A549 (cell line): ENCODE results near the gene PLOD3. TPM values are rescaled to one million over a fixed set of nuclear protein-coding genes. Genes with fewer than 3 reads are reported as not detected.

ENCODE experiments used
- ATAC-seq, 2 experiments: fragments of 200-7000 bp in 1 of 2; fragments of >200 bp in 1 of 2; cut with Nextera tagmentation in 1 of 2; cut with Tn5 transposase in 1 of 2; 3 replicates each; pipeline versions ENCODE4 v1.8.0 to v1.9.1; 2018 to 2020; ENCODE audit warnings: mild to moderate bottlenecking in 1 of 2, moderate library complexity in 1 of 2
- CTCF ChIA-PET: fragments of 300-600 bp; sonication (Branson Sonifier 250); formaldehyde crosslinking; extraction: SDS; loops from one replicate; lab custom pipeline; 2021; ENCODE audit warnings: antibody characterized with exemption, inconsistent platforms; lab: Yijun Ruan, JAX
- POLR2A ChIA-PET: fragments of 350-600 bp; formaldehyde crosslinking; extraction: SDS; loops from one replicate; lab custom pipeline; 2021; ENCODE audit warnings: antibody characterized with exemption, inconsistent platforms; lab: Yijun Ruan, JAX
- DNase-seq, 2 experiments: peaks; one replicate each; pipeline versions ENCODE4 v3.0.0 to v3.0.0-alpha.2; 2011 to 2016; ENCODE audit warnings: low read depth in 1 of 2, low spot score in 1 of 2
- FAIRE-seq: peaks from 2 replicates; lab custom pipeline; 2011; peaks lifted over from hg19 to GRCh38; lab: Jason Lieb, UNC
- H3K27ac ChIP-seq, 2 experiments: fragments of >200 bp; sonication (Bioruptor Twin); formaldehyde crosslinking; 3 replicates each; pipeline ENCODE4 v1.5.1; 2016 to 2017
- H3K4me1 ChIP-seq: fragments of >200 bp; sonication (Bioruptor Twin); formaldehyde crosslinking; 3 replicates; pipeline ENCODE4 v1.6.1; 2016
- H3K4me2 ChIP-seq: fragments of >200 bp; sonication (Bioruptor Twin); formaldehyde crosslinking; 3 replicates; pipeline ENCODE4 v1.6.1; 2016
- H3K4me3 ChIP-seq: fragments of >200 bp; sonication (Bioruptor Twin); formaldehyde crosslinking; 3 replicates; pipeline ENCODE4 v1.5.1; 2016
- H3K9me3 ChIP-seq: fragments of >200 bp; sonication (Bioruptor Twin); formaldehyde crosslinking; 3 replicates; pipeline ENCODE4 v1.6.1; 2016
- CBX2 ChIP-seq: fragments of 200-600 bp; sonication (generic); IDR thresholded peaks from 2 replicates; pipeline ENCODE4 v1.6.1; 2016; ENCODE audit warnings: low read depth, mild to moderate bottlenecking, borderline replicate concordance
- CEBPB ChIP-seq, 2 experiments: fragments of >200 bp in 1 of 2; sonication (Bioruptor Twin) in 1 of 2; formaldehyde crosslinking in 1 of 2; IDR thresholded peaks; 2 replicates each; pipeline ENCODE4 v1.6.1; 2012 to 2016
- CHD4 ChIP-seq: fragments of 200-600 bp; sonication (generic); IDR thresholded peaks from 2 replicates; pipeline ENCODE4 v1.6.1; 2016; ENCODE audit warnings: antibody characterized with exemption, mild to moderate bottlenecking, borderline replicate concordance
- EHMT2 ChIP-seq: fragments of 200-600 bp; sonication (generic); IDR thresholded peaks from 2 replicates; pipeline ENCODE4 v1.6.1; 2016; ENCODE audit warnings: antibody characterized with exemption, low read depth, mild to moderate bottlenecking, moderate library complexity
- EP300 ChIP-seq, 2 experiments: fragments of >200 bp; sonication (Bioruptor Twin); formaldehyde crosslinking; IDR thresholded peaks; 2 replicates in 1 of 2; 3 replicates in 1 of 2; pipeline ENCODE4 v1.6.1; 2016 to 2017
- GATA3 ChIP-seq: IDR thresholded peaks from 2 replicates; pipeline ENCODE4 v1.6.1; 2012; ENCODE audit warnings: borderline replicate concordance
- HOXA7 ChIP-seq: fragments of 250-450 bp; sonication (Bioruptor Pico); IDR thresholded peaks from 2 replicates; pipeline ENCODE4 v1.5.0; 2020; ENCODE audit warnings: mild to moderate bottlenecking, moderate library complexity
- HOXB13 ChIP-seq: fragments of 250-450 bp; sonication (Bioruptor Pico); IDR thresholded peaks from 2 replicates; pipeline ENCODE4 v1.5.0; 2020; ENCODE audit warnings: low read depth, mild to moderate bottlenecking, moderate library complexity
- JUN ChIP-seq, 2 experiments: fragments of >200 bp; sonication (Bioruptor Twin); formaldehyde crosslinking; IDR thresholded peaks; 2 replicates in 1 of 2; 3 replicates in 1 of 2; pipeline ENCODE4 v1.6.1; 2016 to 2017
- JUNB ChIP-seq: fragments of >200 bp; sonication (Bioruptor Twin); formaldehyde crosslinking; IDR thresholded peaks from 2 replicates; pipeline ENCODE4 v1.6.1; 2016
- MAZ ChIP-seq: fragments of 150-350 bp; IDR thresholded peaks from 2 replicates; pipeline ENCODE4 v1.6.1; 2014; ENCODE audit warnings: antibody characterized with exemption, low read depth, low read length, borderline replicate concordance
- NFE2L2 ChIP-seq: fragments of 150-350 bp; conservative IDR thresholded peaks from 2 replicates; pipeline ENCODE4 v1.6.1; 2014; ENCODE audit warnings: low read length
- NPAS2 ChIP-seq: fragments of 250-450 bp; sonication (Bioruptor Pico); IDR thresholded peaks from 2 replicates; pipeline ENCODE4 v1.8.0; 2022; ENCODE audit warnings: mild to moderate bottlenecking, moderate library complexity, borderline replicate concordance
- PHF8 ChIP-seq: fragments of 200-600 bp; sonication (generic); IDR thresholded peaks from 2 replicates; pipeline ENCODE4 v1.6.1; 2016; ENCODE audit warnings: low read depth, mild to moderate bottlenecking, antibody characterized with exemption, moderate library complexity, borderline replicate concordance
- POLR2A ChIP-seq: IDR thresholded peaks from 2 replicates; pipeline ENCODE4 v1.6.1; 2012; ENCODE audit warnings: mild to moderate bottlenecking, low read length
- RAD21 ChIP-seq, 2 experiments: fragments of >200 bp in 1 of 2; sonication (Bioruptor Twin) in 1 of 2; formaldehyde crosslinking in 1 of 2; IDR thresholded peaks in 1 of 2; conservative IDR thresholded peaks in 1 of 2; 2 replicates in 1 of 2; 3 replicates in 1 of 2; pipeline ENCODE4 v1.6.1; 2012 to 2018; ENCODE audit warnings: inconsistent platforms in 1 of 2
- RCOR1 ChIP-seq: fragments of 150-350 bp; IDR thresholded peaks from 2 replicates; pipeline ENCODE4 v1.6.1; 2014; ENCODE audit warnings: antibody characterized with exemption, low read length, low read depth
- RNF2 ChIP-seq: fragments of 200-600 bp; sonication (generic); IDR thresholded peaks from 2 replicates; pipeline ENCODE4 v1.6.1; 2016; ENCODE audit warnings: low read depth, mild to moderate bottlenecking, antibody characterized with exemption, moderate library complexity, borderline replicate concordance
- SREBF2 ChIP-seq: fragments of 450-650 bp; IDR thresholded peaks from 2 replicates; pipeline ENCODE4 v1.6.1; 2014; ENCODE audit warnings: mild to moderate bottlenecking, moderate library complexity
- TFCP2L1 ChIP-seq: fragments of 250-450 bp; sonication (Bioruptor Pico); IDR thresholded peaks from 2 replicates; pipeline ENCODE4 v1.5.0; 2021; ENCODE audit warnings: mild to moderate bottlenecking
- TP53 ChIP-seq: fragments of 250-450 bp; sonication (Bioruptor Pico); IDR thresholded peaks from 2 replicates; pipeline ENCODE4 v1.5.0; 2021; ENCODE audit warnings: mild to moderate bottlenecking, moderate library complexity
- ZC3H11A ChIP-seq: fragments of 450-650 bp; IDR thresholded peaks from 2 replicates; pipeline ENCODE4 v1.6.1; 2014; ENCODE audit warnings: antibody characterized with exemption, mild to moderate bottlenecking
- WGBS: methylation state at CpG from one replicate; pipeline ENCODE4 v1.1.6; 2017; ENCODE audit errors: missing lambda C conversion rate; 5-methylcytosine and 5-hydroxymethylcytosine counted together
- polyA plus RNA-seq, 4 experiments: library from polyadenylated mRNA; depleted of rRNA in 3 of 4; stranded (reverse); fragments of >200 nt; fragmentation: RNase III in 1 of 4; extraction: RNeasy Plus Mini Kit Qiagen cat#74134 plus additional on column Dnase treatment in 1 of 4; gene quantifications; 2 replicates in 3 of 4; 3 replicates in 1 of 4; pipeline ENCODE4 v1.2.3, GENCODE V29; 2011 to 2017
- TF ChIP-seq, protein P1 (sequence below): fragments of >200 bp; sonication (Bioruptor Twin); formaldehyde crosslinking; IDR thresholded peaks from 3 replicates; pipeline ENCODE4 v1.5.1; 2016
- TF ChIP-seq, protein P2 (sequence below): fragments of 250-450 bp; sonication (Bioruptor Pico); IDR thresholded peaks from 2 replicates; pipeline ENCODE4 v1.5.0; 2020; ENCODE audit warnings: low read depth, mild to moderate bottlenecking, moderate library complexity
- TF ChIP-seq, protein P3 (sequence below): fragments of 150-350 bp; IDR thresholded peaks from 2 replicates; pipeline ENCODE4 v1.6.1; 2014; ENCODE audit warnings: low read depth, mild to moderate bottlenecking, low read length
- TF ChIP-seq, protein P4 (sequence below): fragments of >200 bp; sonication (Bioruptor Twin); formaldehyde crosslinking; IDR thresholded peaks from 3 replicates; pipeline ENCODE4 v1.6.1; 2016

The PLOD3 gene
- polyA plus RNA-seq, 2 of the 4 experiments (the other 2 are of a cell fraction) = 26.0 to 48.7 TPM

DNA sequence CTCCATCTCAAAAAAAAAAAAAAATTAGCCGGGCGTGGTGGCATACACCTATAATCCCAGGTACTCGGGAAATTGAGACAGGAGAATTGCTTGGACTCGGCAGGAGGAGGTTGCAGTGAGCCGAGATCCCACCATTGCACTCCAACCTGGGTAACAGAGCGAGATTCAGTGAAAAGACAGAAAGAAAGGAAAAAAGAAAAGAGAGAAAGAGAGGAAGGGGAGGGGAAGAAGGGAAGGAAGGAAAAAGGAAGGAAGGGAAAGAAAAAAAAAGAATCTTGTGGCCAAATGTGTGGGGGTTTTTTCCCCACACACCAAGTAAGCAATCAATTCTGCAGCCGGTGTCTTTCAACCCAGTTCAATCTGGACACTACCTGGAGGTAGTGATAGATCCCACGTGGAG, 28.3 kb downstream of the PLOD3 start:
- WGBS = 57% methylated on average over 8 of the region's 8 CpGs
- CTCF ChIA-PET = interaction anchor here (4.0 to 10.7 kb wide), 3 partner anchors 13 to 46 kb away, joined by 38 to 318 read pairs (median 68); no protein-coding TSS in a partner anchor
- POLR2A ChIA-PET = no interaction called here

DNA sequence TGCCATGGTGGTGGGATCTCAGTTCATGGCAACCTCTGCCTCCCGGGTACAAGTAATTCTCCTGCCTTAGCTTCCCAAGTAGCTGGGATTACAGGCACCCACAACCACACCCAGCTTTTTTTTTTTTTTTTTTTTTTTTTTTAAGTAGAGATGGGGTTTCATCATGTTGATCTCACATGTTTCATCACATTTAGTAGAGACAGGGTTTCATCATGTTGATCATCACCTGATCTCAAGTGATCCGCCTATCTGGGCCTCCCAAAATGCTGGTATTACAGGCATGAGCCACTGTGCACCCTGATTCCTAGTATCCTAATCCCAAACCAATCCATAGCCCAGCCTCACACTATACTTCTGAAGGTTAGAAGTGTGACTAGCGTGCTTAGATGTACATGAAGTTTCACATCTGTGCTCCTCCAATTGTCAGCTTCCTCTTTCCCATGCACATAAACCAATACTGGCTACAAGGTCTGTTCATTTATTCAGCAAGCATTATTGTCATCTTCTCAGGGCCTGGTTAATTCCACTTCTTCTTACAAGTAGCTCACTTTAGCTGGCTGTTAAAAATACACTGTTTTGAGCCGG, 30.4 kb downstream of the PLOD3 start:
- H3K4me1 ChIP-seq = peaks cover 19% of the 10 kb centered on the region
- no peaks in the 10 kb centered on the region for H3K9me3 ChIP-seq
- H3K4me3 ChIP-seq = no peak overlapping the region
- TF ChIP-seq CEBPB (IDR thresholded peaks at IDR 0.05) (no peak), HOXA7 (CRISPR knock-in tag) (no peak), PHF8 (no peak), GATA3 (no peak), MAZ (no peak), HOXB13 (no peak)
- TF ChIP-seq, protein P1, sequence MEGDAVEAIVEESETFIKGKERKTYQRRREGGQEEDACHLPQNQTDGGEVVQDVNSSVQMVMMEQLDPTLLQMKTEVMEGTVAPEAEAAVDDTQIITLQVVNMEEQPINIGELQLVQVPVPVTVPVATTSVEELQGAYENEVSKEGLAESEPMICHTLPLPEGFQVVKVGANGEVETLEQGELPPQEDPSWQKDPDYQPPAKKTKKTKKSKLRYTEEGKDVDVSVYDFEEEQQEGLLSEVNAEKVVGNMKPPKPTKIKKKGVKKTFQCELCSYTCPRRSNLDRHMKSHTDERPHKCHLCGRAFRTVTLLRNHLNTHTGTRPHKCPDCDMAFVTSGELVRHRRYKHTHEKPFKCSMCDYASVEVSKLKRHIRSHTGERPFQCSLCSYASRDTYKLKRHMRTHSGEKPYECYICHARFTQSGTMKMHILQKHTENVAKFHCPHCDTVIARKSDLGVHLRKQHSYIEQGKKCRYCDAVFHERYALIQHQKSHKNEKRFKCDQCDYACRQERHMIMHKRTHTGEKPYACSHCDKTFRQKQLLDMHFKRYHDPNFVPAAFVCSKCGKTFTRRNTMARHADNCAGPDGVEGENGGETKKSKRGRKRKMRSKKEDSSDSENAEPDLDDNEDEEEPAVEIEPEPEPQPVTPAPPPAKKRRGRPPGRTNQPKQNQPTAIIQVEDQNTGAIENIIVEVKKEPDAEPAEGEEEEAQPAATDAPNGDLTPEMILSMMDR = no peak
- TF ChIP-seq, protein P2, sequence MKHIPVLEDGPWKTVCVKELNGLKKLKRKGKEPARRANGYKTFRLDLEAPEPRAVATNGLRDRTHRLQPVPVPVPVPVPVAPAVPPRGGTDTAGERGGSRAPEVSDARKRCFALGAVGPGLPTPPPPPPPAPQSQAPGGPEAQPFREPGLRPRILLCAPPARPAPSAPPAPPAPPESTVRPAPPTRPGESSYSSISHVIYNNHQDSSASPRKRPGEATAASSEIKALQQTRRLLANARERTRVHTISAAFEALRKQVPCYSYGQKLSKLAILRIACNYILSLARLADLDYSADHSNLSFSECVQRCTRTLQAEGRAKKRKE (CRISPR knock-in tag) = no peak
- peak overlapping the region; percentile 11 to 55; a peak in 3 of 6 replicates for H3K27ac ChIP-seq
- WGBS = 77% methylated on average over 4 of the region's 4 CpGs
- peak overlapping the region; percentile 11; the same call in 1 of the 3 replicates for H3K4me2 ChIP-seq
- ATAC-seq = no peak
- FAIRE-seq = no peak
- POLR2A ChIA-PET = interaction anchor here (0.6 to 0.8 kb wide), 5 partner anchors 9 to 774 kb away, joined by 3 to 9 read pairs (median 5); partner anchors contain the start of gene SRRT
- no peak for DNase-seq
- CTCF ChIA-PET = interaction anchor here (1.0 to 10.7 kb wide), 3 partner anchors 16 to 88 kb away, joined by 3 to 318 read pairs (median 6); no protein-coding TSS in a partner anchor

More for the DNA sequence above, 28.3 kb downstream of the PLOD3 start:
- DNase-seq (no peak), ATAC-seq (no peak), FAIRE-seq (no peak)
- Histone ChIP-seq H3K9me3 (no peaks in the 10 kb centered on the region), H3K4me2 (no peak overlapping the region), H3K4me3 (no peak overlapping the region), H3K27ac (no peak overlapping the region), H3K4me1 (peaks cover 23% of the 10 kb centered on the region)
- TF ChIP-seq, protein P3, sequence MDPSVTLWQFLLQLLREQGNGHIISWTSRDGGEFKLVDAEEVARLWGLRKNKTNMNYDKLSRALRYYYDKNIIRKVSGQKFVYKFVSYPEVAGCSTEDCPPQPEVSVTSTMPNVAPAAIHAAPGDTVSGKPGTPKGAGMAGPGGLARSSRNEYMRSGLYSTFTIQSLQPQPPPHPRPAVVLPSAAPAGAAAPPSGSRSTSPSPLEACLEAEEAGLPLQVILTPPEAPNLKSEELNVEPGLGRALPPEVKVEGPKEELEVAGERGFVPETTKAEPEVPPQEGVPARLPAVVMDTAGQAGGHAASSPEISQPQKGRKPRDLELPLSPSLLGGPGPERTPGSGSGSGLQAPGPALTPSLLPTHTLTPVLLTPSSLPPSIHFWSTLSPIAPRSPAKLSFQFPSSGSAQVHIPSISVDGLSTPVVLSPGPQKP = no peak
- no peak for TF ChIP-seq EHMT2
- no peak for TF ChIP-seq NPAS2 (CRISPR knock-in tag)
- no peak for TF ChIP-seq SREBF2
- TF ChIP-seq RNF2 = no peak
- TF ChIP-seq TFCP2L1 = no peak
- no peak for TF ChIP-seq POLR2A
- no peak for TF ChIP-seq TP53 (CRISPR knock-in tag)
- no peak for TF ChIP-seq CHD4
- no peak for TF ChIP-seq JUNB
- TF ChIP-seq RCOR1 = no peak
- TF ChIP-seq CEBPB (IDR thresholded peaks at IDR 0.05) = no peak

DNA sequence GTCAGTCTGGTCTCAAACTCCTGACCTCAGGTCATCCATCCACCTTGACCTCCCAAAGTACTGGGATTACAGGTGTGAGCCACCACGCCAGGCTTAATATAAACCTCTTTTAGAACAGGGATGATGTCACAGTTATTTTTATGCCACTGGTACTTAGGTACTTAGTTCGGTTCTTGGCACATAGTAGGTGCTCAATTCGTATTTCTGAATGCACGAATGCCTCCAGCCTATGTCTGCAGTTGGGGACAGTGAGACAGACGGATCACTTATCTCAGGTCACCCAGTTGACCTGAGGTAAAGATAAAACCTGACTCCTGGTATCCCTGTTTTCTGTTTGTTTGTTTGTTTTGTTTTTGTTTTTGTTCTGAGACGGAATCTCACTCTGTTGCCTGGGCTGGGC, 31.2 kb downstream of the PLOD3 start:
- Histone ChIP-seq H3K9me3 (no peaks in the 10 kb centered on the region), H3K4me2 (no peak overlapping the region), H3K4me3 (no peak overlapping the region), H3K27ac (peak overlapping the region in 1 of 2 experiments; percentile 55; a peak in 3 of 6 replicates), H3K4me1 (peaks cover 19% of the 10 kb centered on the region)
- ATAC-seq = no peak
- POLR2A ChIA-PET = interaction anchor here (0.6 to 0.8 kb wide), 4 partner anchors 8 to 773 kb away, joined by 3 to 5 read pairs (median 5); partner anchors contain the start of gene SRRT
- 66% methylated on average over 6 of the region's 6 CpGs for WGBS
- no peak for DNase-seq
- no peak for FAIRE-seq
- CTCF ChIA-PET = interaction anchor here (4.3 to 4.8 kb wide), 2 partner anchors 15 to 43 kb away, joined by 27 to 38 read pairs; no protein-coding TSS in a partner anchor
- TF ChIP-seq ZC3H11A (no peak), RNF2 (no peak), EHMT2 (no peak), EP300 (IDR thresholded peaks at IDR 0.05) (no peak), JUN (IDR thresholded peaks at IDR 0.05) (no peak), NFE2L2 (no peak), TFCP2L1 (no peak), CBX2 (no peak), RAD21 (conservative IDR thresholded peaks at IDR 0.05 in 1 of 2, IDR thresholded peaks at IDR 0.05 in 1 of 2) (no peak), POLR2A (no peak)
- TF ChIP-seq, protein P4, sequence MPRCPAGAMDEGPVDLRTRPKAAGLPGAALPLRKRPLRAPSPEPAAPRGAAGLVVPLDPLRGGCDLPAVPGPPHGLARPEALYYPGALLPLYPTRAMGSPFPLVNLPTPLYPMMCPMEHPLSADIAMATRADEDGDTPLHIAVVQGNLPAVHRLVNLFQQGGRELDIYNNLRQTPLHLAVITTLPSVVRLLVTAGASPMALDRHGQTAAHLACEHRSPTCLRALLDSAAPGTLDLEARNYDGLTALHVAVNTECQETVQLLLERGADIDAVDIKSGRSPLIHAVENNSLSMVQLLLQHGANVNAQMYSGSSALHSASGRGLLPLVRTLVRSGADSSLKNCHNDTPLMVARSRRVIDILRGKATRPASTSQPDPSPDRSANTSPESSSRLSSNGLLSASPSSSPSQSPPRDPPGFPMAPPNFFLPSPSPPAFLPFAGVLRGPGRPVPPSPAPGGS = no peak
- TF ChIP-seq, protein P1 = no peak
